GM18498 (cell line): ENCODE data around the gene VASN.
A peak's percentile ranks its signal among the peaks of the same experiment; 100 is the strongest.

Experiments used
- ATAC-seq: cut with Tn5 transposase; IDR thresholded peaks from one replicate; pipeline ENCODE4 v1.9.1; 2021; ENCODE audit warnings: mild to moderate bottlenecking, moderate library complexity; ENCODE audit not compliant: unreplicated experiment

Gene VASN

GRCh38 chr16:4351880-4352279 lies 19.8 kb upstream of the VASN start:
- ATAC-seq: no peak

- no peak for ATAC-seq
Observed at GRCh38 chr16:4352843-4353242, 18.8 kb upstream of the VASN start.

GRCh38 chr16:4353675-4354074 lies 18.0 kb upstream of the VASN start:
- ATAC-seq: no peak

- ATAC-seq: no peak
Observed at GRCh38 chr16:4354512-4355409, 16.9 kb upstream of the VASN start.

- no peak for ATAC-seq
Observed at GRCh38 chr16:4356820-4357219, 14.8 kb upstream of the VASN start.

GRCh38 chr16:4358236-4358635 lies 13.4 kb upstream of the VASN start:
- no peak for ATAC-seq

GRCh38 chr16:4358831-4359561 lies 12.7 kb upstream of the VASN start:
- ATAC-seq: no peak

GRCh38 chr16:4359914-4360313 lies 11.7 kb upstream of the VASN start:
- ATAC-seq: no peak

- ATAC-seq: no peak
Observed at GRCh38 chr16:4360538-4361021, 11.1 kb upstream of the VASN start.

- ATAC-seq: no peak
Observed at GRCh38 chr16:4361033-4361943, 10.4 kb upstream of the VASN start.

GRCh38 chr16:4361944-4362311 lies 9.7 kb upstream of the VASN start:
- ATAC-seq: no peak

- ATAC-seq: no peak
Observed at GRCh38 chr16:4362476-4363135, 9.0 kb upstream of the VASN start.

- ATAC-seq: no peak
Observed at GRCh38 chr16:4364196-4365013, 7.2 kb upstream of the VASN start.

GRCh38 chr16:4365014-4365406 lies 6.6 kb upstream of the VASN start:
- peak; percentile 44 for ATAC-seq

GRCh38 chr16:4365615-4366014 lies 6.0 kb upstream of the VASN start:
- ATAC-seq: no peak

- ATAC-seq: no peak
Observed at GRCh38 chr16:4366016-4366415, 5.6 kb upstream of the VASN start.

GRCh38 chr16:4367393-4367856 lies 4.2 kb upstream of the VASN start:
- ATAC-seq: no peak

- no peak for ATAC-seq
Observed at GRCh38 chr16:4369007-4369733, 2.5 kb upstream of the VASN start.

- no peak for ATAC-seq
Observed at GRCh38 chr16:4370151-4370550, 1.5 kb upstream of the VASN start.
